NCI-H1048 (cell line): ENCODE measurements around the gene HLA-DQB1.
A peak's percentile ranks its signal among the peaks of the same experiment; 100 is the strongest.
"Not testable (repeated sequence)": the region's sequence is repeated elsewhere in the genome, so short reads cannot be mapped to it uniquely, and the experiment has no call there.

Source experiments
- DNase-seq: peaks from one replicate; lab custom pipeline; 2025; lab: John Stamatoyannopoulos, UW

The HLA-DQB1 gene

GRCh38 chr6:32666420-32667300 lies at the start of gene HLA-DQB1:
HLA-DQB1 (minus strand) TSS chr6:32666657; CDS start chr6:32666607, 50 bp downstream.
- DNase-seq, result peak; percentile 54

DNA sequence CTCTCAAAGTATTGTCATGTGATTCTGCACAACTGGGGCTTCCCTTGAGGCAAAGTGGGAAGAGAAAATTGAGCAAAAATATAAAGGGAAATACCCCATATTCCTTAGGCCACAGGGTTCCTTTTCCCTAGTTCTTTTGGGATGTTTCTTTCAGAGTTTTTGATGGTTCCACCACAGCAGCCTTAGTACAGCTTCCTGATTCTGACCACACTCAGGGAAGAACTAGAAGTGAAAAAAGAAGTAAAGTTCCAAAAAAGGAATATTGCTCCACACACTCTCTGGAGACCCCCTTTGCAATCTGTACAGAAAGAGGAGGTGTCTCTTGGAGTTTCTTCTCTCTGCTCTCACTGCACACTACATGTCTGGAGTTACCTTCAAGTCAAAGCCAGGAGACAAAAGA lies 46.8 kb upstream of the HLA-DQB1 start:
- DNase-seq, result no peak

GRCh38 chr6:32709625-32710024 lies 43.2 kb upstream of the HLA-DQB1 start:
- no peak for DNase-seq

DNA sequence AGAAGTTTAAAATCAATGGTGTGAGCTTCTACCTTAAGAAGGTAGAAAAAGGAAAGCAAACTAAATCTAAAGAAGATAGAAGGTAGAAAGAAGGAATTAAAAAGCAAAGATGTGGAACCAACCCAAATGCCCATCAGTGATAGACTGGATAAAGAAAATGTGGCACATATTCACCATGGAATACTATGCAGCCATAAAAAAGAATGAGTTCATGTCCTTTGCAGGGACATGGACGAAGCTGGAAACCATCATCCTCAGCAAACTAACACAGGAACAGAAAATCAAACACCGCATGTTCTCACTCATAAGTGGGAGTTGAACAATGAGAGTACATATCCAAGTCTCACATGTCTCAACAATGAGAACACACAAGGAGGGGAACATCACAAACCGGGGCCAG lies 38.7 kb upstream of the HLA-DQB1 start:
- not testable (repeated sequence) for DNase-seq

DNA sequence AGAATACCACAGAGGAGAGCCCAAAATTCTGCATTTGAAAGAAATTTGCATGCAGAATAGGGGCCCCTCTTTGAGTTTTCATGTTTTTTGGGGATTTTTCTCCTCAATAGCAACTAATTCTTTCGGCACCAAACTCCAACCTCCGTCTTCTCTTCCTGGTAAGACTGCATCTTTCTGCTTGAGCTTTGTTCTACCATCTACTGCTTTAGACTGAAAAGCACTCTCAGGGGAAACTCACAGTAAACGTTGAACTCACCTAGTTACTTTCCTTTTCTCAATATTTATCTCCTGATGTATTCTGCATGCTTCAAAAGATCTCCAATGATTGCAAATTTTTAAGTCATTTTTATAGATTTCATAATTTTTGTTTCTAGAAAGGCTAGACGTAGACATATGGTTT lies 36.9 kb upstream of the HLA-DQB1 start:
- DNase-seq, result no peak

- peak; percentile 17 for DNase-seq
These were observed 34.1 kb upstream of the HLA-DQB1 start for GRCh38 chr6:32700391-32701040.

DNA sequence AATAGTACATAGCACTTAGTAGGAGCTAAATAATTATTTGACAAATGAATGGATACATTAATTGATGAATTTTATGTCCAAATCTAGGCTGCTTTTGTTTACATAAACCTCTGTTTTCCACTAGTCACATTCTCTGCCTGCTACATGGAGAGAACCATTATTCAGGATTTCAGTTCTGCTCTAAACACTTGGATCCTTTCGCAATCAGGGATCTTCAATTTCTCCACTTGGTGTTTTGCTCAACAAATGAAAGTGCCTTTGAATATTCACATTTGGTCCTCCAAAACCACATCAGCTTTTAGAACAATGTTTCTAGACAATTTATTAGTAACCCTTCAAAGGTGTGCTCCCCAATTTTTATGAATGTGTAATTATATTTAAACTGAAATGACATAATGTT lies 30.6 kb upstream of the HLA-DQB1 start:
- no peak for DNase-seq

DNA sequence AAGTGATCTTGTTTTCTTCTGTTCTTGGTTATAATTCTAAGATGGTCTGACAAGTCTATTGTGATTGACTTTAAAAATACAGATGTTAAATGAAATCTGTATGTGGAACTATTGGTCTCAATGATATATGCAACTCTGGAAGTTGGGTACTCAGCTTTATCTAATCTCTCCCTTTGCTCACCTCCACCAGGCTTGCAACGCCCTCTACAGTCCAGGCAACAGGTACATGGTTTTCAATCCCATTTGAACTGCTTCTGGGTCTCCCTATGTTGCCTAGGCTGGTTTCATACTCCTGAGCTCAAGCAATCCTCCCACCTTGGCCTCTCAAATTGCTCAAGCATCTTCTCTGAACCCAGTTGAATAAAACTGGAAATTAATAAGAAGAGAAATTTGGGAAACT lies 25.6 kb upstream of the HLA-DQB1 start:
- no peak for DNase-seq

DNA sequence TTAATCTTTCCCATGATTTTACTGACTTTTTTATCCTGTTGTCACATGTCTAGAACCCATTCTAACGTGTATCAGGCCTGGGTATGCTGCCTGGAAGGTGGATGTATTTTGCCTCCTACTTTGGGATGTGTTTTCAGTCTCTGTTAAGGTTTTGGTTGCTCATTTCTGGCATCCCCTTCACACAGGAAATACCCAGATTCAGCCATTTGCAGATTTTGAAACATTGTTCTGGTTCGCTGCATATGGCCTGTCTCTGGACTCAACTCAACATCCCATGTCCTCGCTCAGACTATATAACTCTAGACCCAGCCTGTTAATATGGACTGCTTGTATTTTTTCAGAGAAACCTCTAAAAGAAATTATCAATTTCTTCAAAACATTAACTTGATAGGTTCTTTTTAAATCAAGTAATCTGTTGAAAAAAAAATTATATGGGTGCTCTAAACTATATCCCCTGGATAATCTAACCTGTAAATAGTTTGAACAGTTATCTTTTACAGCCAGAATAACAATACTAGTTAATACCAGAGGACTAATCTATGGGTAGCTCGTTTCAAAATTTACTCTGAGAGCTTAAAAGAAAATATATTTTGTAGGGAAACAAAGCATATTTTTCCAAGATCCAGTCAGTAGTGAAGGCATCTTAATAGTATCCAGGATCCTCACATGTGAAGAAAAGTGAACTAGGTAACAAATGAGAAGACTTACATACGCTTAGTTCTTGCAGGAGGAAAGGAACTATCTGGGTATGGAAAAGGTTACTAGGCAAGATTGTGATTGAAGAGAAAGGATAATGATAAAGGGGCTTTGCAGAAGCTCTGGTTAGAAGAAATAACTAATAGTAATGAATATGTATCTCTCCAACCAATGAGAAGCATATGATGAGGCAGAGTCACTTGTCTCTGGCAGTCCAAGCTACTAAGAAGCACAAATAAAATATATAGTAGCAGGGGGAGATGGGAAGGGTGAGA lies 23.4 kb upstream of the HLA-DQB1 start:
- DNase-seq, result no peak

GRCh38 chr6:32685603-32686002 lies 19.1 kb upstream of the HLA-DQB1 start:
- DNase-seq, result no peak

DNA sequence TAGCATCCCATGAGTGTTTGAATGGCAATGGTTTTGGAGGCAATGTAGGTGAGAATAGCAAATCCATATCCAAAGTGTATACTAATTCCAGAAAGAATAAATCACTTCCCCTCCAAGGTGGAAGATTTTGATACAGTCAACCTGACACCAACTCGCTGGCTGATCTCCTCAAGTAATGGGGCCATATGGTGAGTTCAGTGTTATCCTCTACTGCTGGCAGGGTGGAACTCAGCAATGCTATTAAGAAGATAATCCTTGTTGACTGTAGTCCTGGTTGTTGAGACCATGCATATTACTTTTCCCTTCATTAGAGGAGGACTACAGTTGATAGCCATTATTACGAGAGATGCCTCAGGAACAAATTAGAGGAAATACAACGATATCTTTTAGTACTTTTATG lies 17.8 kb upstream of the HLA-DQB1 start:
- no peak for DNase-seq

GRCh38 chr6:32680055-32680454 lies 13.6 kb upstream of the HLA-DQB1 start:
- no peak for DNase-seq

DNA sequence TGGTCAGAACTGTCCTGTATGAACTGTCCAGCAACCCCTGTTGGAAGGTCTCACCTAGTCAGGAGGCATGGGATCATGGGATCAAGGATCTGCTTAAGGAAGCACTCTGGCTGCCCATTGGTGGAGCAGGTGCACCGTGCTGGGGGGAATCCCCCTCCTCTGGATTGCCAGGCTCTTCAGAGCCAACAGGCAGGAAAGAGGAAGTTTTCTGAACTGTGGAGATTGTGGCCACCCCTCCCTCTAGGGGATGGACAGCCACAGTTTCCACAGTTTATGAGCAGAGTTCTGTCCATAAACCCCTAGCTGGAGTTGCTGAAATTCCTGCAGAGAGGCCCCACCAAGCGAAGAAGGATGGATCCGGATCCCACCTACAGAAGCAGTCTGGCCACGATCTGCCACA lies 13.0 kb upstream of the HLA-DQB1 start:
- DNase-seq, result no peak

GRCh38 chr6:32674123-32674522 lies 7.7 kb upstream of the HLA-DQB1 start:
- not testable (repeated sequence) for DNase-seq

DNA sequence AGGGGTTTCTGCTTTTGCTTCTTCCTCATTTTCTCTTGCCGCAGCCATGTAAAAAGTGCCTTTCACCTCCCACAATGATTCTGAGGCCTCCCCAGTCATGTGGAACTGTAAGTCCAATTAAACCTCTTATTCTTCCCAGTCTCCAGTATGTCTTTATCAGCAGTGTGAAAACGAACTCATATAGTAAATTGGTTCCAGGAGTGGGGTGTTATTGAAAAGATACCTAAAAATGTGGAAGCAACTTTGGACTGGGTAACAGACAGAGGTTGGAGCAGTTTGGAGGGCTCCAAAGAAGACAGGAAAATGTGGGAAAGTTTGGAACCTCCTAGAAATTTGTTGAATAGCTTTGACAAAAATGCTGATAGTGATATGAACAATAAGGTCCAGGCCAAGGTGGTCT lies 5.5 kb upstream of the HLA-DQB1 start:
- DNase-seq, result not testable (repeated sequence)

DNA sequence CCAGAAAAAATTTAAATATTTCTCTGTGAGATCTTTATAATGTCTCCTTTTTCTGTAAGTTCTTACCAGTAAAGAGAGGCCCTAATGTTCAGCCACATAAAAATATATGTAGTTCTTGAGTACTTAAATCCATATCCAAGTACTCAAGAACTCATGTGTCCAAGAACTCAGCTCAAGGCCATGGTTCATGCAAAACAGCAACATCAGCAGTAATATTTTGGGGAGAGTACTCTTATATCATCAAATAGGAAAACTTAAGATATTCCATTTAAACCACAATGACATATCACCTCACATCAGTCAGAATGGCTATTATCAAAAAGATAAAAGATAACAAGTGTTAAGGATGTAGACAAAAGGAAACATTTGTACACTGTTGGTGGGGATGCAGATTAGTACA lies 3.4 kb upstream of the HLA-DQB1 start:
- DNase-seq, result no peak

- no peak for DNase-seq
These were observed 2.8 kb upstream of the HLA-DQB1 start for GRCh38 chr6:32669240-32669639.

- no peak for DNase-seq
These were observed 1.8 kb upstream of the HLA-DQB1 start for GRCh38 chr6:32668226-32668747.

GRCh38 chr6:32665661-32666060 lies 796 bp downstream of the HLA-DQB1 start:
- DNase-seq, result no peak

DNA sequence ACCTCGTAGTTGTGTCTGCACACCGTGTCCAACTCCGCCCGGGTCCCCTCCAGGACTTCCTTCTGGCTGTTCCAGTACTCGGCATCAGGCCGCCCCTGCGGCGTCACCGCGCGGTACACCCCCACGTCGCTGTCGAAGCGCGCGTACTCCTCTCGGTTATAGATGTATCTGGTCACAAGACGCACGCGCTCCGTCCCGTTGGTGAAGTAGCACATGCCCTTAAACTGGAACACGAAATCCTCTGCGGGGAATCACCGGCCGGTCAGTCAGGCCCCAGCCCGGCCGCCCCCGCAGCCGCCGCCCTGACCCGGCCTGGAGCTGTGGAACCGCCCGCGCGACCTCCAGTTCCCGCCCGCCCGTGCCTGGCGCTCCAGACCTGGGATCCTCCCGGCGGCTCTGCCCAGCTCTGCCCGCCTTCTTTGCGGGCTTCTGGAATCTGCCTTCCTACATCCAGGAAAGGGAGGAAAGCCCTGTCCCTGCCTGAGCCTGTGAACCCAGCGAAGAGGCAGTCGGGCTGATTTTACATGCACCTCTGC lies 1.6 kb downstream of the HLA-DQB1 start:
- no peak for DNase-seq

DNA sequence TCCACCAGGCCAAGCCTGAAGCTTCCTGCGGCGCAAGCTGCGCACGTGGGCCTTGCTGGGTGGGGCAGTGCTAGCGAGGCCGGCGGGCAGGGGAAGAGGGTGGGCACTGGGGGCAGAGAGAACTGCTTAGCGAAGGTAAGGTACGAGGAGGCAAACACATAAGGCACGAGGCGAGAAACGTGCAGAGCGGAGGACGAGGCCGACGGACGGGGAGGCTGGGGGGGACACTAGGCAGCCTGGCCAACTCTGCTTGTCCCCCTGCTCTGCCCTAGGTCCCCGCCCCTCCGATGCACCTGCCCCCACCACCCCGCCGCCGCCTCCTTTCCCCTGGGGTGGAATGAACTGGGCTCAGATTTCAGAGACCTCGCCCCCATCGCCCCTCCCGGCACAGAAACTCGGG lies 2.1 kb downstream of the HLA-DQB1 start:
- no peak for DNase-seq

DNA sequence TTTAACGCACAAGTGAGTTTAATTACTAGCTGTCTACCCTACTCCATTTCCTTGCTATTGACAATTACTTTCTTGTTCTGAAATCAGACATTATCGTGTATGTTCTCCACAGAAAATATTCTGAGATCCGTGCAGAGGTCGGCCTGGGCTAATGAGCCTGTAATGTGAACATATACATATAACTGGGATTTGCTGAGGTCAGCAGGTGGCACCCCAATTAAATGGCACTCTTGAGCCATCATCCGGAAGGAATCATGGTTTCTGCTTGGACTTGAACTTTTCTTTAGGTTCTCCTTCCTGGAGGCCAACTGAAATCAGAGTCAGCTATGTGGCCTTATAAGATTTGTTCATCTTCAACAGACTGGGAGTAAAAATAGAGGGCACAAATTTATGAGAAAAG lies 3.6 kb downstream of the HLA-DQB1 start:
- DNase-seq, result no peak
